A673 (cell line): ENCODE results near the gene ZNF770. TPM values are rescaled to one million over a fixed set of nuclear protein-coding genes. Genes with fewer than 3 reads are reported as not detected.

Experiments used
- BruUV-seq: library from RNA; stranded (reverse); fragments of 400-500 nt; replicated peaks from 2 replicates; lab custom pipeline; 2021; lab: Mats Ljungman, UMichigan
- CTCF ChIA-PET: fragments of 300-600 bp; sonication (Branson Sonifier 250); formaldehyde crosslinking; loops from one replicate; lab custom pipeline; 2022; ENCODE audit warnings: antibody characterized with exemption; lab: Charles Lee
- POLR2A ChIA-PET: fragments of 300-600 bp; sonication (Branson Sonifier 250); formaldehyde crosslinking; loops from one replicate; lab custom pipeline; 2022; ENCODE audit warnings: antibody characterized with exemption; ENCODE audit not compliant: low non-redundant PET; lab: Charles Lee
- DNase-seq: peaks from one replicate; pipeline ENCODE4 v3.0.0-alpha.2; 2015; ENCODE audit warnings: low spot score
- H3K27ac ChIP-seq: fragments of 200-600 bp; sonication (generic); 2 replicates; pipeline ENCODE4 v1.5.1; 2016; ENCODE audit warnings: mixed run types, low read depth, mild to moderate bottlenecking, mixed read lengths, antibody characterized with exemption, low read length; ENCODE audit not compliant: poor library complexity, severe bottlenecking
- H3K27me3 ChIP-seq: fragments of 200-600 bp; sonication (generic); replicated peaks from 2 replicates; pipeline ENCODE4 v1.6.1; 2017; ENCODE audit warnings: mixed run types, low read depth, mild to moderate bottlenecking, mixed read lengths, antibody characterized with exemption, low read length; ENCODE audit not compliant: insufficient read depth, poor library complexity
- H3K36me3 ChIP-seq: fragments of 200-600 bp; sonication (generic); 2 replicates; pipeline ENCODE4 v1.6.1; 2016; ENCODE audit warnings: mixed run types, mild to moderate bottlenecking, mixed read lengths, antibody characterized with exemption, low read length; ENCODE audit not compliant: insufficient read depth, poor library complexity, severe bottlenecking
- H3K4me1 ChIP-seq: fragments of 200-600 bp; sonication (generic); 2 replicates; pipeline ENCODE4 v1.6.1; 2017; ENCODE audit warnings: mixed run types, mild to moderate bottlenecking, mixed read lengths, antibody characterized with exemption, low read length; ENCODE audit not compliant: insufficient read depth, poor library complexity, severe bottlenecking
- H3K4me3 ChIP-seq: fragments of 200-600 bp; sonication (generic); 2 replicates; pipeline ENCODE4 v1.5.1; 2016; ENCODE audit warnings: low read depth, mixed run types, mild to moderate bottlenecking, mixed read lengths, low read length; ENCODE audit not compliant: poor library complexity, severe bottlenecking
- H3K9me3 ChIP-seq: fragments of 200-600 bp; sonication (generic); 2 replicates; pipeline ENCODE4 v1.6.1; 2016; ENCODE audit warnings: mixed run types, low read depth, mild to moderate bottlenecking, mixed read lengths, antibody characterized with exemption, low read length; ENCODE audit not compliant: poor library complexity, severe bottlenecking
- EZH2 ChIP-seq: fragments of 200-600 bp; sonication (generic); IDR thresholded peaks from 2 replicates; pipeline ENCODE4 v1.6.1; 2017; ENCODE audit warnings: borderline replicate concordance, low read depth, mild to moderate bottlenecking, mixed read lengths, antibody characterized with exemption, low read length; ENCODE audit not compliant: poor library complexity, severe bottlenecking
- intact Hi-C: fragments of 100-400 bp; cut with micrococcal nuclease; formaldehyde crosslinking; loops from one replicate; pipeline ENCODE4 v1.10.0; 2022; ENCODE audit not compliant: unreplicated experiment
- total RNA-seq: library from RNA; stranded (reverse); gene quantifications from 2 replicates; pipeline ENCODE4 v1.2.3, GENCODE V29; 2021
- TF ChIP-seq, protein P1 (sequence below): fragments of 300-800, 200-600 bp; sonication (generic); conservative IDR thresholded peaks from 2 replicates; pipeline ENCODE4 v1.5.1; 2017; ENCODE audit warnings: low read depth, mild to moderate bottlenecking, antibody characterized with exemption, low read length, moderate library complexity, mixed read lengths

The ZNF770 gene
- total RNA-seq, 1 experiment from 2014 or later: 52.1 TPM

DNA sequence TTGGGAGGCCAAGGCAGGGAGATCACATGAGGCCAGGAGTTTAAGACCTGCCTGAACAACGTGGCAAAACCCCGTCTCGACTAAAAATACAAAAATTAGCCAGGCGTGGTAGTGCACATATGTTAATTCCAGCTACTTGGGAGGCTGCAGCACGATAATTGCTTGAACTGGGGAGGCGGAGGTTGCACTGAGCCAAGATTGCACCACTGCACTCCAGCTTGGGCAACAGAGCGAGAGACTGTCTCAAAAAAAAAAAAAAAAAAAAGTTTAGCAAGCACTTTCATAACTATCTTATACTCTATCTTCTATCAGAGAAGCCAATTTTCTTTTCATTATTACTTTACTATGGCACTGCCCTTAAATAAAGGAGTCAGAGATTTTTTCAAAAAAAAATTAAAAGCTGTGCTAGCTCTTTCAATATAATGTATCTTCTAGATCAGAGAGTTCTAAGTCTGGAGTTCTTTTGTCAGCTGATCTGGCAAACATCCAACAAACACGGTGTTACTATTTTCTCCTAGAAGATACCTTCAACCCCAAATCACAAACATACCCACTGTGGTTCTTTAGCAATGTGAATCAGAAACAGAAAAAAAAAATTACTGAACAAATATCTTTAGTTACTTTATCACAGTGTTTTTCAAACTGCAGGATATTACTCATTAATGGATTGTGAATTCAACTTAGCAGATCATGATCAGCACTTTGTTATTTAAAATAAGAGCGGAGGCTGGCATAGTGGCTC, 3.0 kb downstream of the ZNF770 start:
- BruUV-seq: no TSS peak
- Histone ChIP-seq H3K4me3 (no peak overlapping the region), H3K9me3 (no peaks in the 10 kb centered on the region), H3K36me3 (peaks cover 32% of the 10 kb centered on the region), H3K4me1 (peaks cover 13% of the 10 kb centered on the region), H3K27ac (no peak overlapping the region), H3K27me3 (no peaks in the 10 kb centered on the region)
- TF ChIP-seq, protein P1, sequence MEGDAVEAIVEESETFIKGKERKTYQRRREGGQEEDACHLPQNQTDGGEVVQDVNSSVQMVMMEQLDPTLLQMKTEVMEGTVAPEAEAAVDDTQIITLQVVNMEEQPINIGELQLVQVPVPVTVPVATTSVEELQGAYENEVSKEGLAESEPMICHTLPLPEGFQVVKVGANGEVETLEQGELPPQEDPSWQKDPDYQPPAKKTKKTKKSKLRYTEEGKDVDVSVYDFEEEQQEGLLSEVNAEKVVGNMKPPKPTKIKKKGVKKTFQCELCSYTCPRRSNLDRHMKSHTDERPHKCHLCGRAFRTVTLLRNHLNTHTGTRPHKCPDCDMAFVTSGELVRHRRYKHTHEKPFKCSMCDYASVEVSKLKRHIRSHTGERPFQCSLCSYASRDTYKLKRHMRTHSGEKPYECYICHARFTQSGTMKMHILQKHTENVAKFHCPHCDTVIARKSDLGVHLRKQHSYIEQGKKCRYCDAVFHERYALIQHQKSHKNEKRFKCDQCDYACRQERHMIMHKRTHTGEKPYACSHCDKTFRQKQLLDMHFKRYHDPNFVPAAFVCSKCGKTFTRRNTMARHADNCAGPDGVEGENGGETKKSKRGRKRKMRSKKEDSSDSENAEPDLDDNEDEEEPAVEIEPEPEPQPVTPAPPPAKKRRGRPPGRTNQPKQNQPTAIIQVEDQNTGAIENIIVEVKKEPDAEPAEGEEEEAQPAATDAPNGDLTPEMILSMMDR: no peak
- TF ChIP-seq EZH2: no peak
- DNase-seq: no peak
- ChIA-PET CTCF (no interaction called here), POLR2A (no interaction called here)
- intact Hi-C loops: loop anchor here (5.0 kb wide), 1 partner anchor 72 kb away; no protein-coding TSS in a partner anchor

DNA sequence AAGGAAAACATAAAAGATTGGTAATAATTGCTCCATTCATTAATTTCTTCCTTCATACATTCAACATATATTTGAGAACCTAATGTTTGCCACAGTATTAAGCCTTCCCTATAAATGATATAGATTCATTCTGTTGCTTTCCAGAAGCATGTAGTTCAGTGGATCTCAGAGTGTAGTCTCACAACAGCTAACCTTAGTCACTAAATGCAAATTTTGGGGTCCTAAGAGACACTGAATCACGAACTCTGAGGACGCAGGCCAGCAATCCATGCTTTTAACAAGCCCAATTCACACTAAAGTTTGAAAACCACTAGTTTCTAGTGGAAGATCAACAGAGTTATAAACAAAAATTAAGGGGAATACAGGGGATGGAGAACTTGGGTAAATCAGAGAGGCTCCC, 11.3 kb downstream of the ZNF770 start:
- Histone ChIP-seq H3K27me3 (no peaks in the 10 kb centered on the region), H3K4me1 (no peaks in the 10 kb centered on the region), H3K4me3 (no peak overlapping the region), H3K36me3 (peaks cover 4% of the 10 kb centered on the region), H3K9me3 (no peaks in the 10 kb centered on the region), H3K27ac (no peak overlapping the region)
- ChIA-PET CTCF (no interaction called here), POLR2A (interaction anchor here (0.6 kb wide), 1 partner anchor 12 kb away, joined by 3 read pairs; the partner anchor contains the start of gene ZNF770)
- BruUV-seq: no TSS peak
- TF ChIP-seq EZH2: no peak
- TF ChIP-seq, protein P1: no peak
- no peak for DNase-seq
- intact Hi-C loops: no loop called here

DNA sequence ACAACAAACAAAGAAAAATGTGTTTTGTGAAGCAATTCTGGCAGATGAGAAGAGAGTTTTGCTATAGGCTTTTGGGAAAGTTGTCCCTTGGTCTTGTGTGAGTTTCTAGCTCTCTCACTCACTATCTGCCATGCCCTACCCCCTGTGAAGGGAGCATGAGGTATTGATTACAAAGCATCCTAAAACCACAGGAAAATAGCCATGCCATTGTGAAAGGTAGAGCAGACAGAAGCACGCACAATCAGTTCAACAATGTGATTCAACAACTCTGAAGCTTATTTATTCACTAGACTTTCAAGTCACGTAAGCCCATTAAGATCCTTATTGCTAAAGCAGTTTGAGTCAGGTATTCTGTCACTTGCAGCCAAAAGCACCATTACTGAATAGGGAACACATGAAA, 12.0 kb downstream of the ZNF770 start:
- no TSS peak for BruUV-seq
- H3K4me3 ChIP-seq: no peak overlapping the region
- H3K27ac ChIP-seq: no peak overlapping the region
- TF ChIP-seq, protein P1: no peak
- H3K36me3 ChIP-seq: no peaks in the 10 kb centered on the region
- H3K4me1 ChIP-seq: no peaks in the 10 kb centered on the region
- H3K9me3 ChIP-seq: no peaks in the 10 kb centered on the region
- DNase-seq: no peak
- no peaks in the 10 kb centered on the region for H3K27me3 ChIP-seq
- POLR2A ChIA-PET: no interaction called here
- CTCF ChIA-PET: no interaction called here
- intact Hi-C loops: no loop called here
